ENCODE data around the gene PI4KA.
"Not testable (repeated sequence)": the region's sequence is repeated elsewhere in the genome, so short reads cannot be mapped to it uniquely, and the experiment has no call there.

Gene PI4KA

DNA sequence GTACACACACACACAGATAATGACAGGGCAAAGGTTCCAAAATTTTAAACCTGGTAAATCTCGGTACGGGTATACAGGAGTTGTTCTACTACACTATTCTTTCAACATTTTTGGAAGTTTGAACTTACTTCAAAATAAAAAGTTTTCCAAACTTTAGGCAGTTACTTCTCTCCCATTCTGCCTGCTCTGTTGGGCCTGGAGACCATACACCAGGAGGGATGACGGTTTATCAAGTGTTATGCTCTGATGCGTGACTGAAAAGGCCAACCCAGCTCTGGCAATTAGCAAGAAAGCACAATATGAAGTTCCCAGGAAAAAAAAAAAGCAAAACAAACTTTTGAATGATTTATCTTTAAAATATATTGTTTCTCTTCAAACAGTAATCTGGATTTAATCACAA is 83.7 kb downstream of the PI4KA start:
- H3K9ac ChIP-seq (ENCODE audit: low read length), result no peak overlapping the region
- H3K9me3 ChIP-seq (ENCODE audit: control insufficient read depth, low read depth, low read length), result no peaks in the 10 kb centered on the region
- no peaks in the 10 kb centered on the region for H3K27me3 ChIP-seq (ENCODE audit: control insufficient read depth, insufficient read depth, low read length)
- no peaks in the 10 kb centered on the region for H3K4me1 ChIP-seq (ENCODE audit: control insufficient read depth, low read depth, low read length)
- H3K4me3 ChIP-seq (ENCODE audit: low read length), result no peak overlapping the region
- no peaks in the 10 kb centered on the region for H3K36me3 ChIP-seq (ENCODE audit: control insufficient read depth, low read depth, low read length)
- no peak overlapping the region for H3K27ac ChIP-seq (ENCODE audit: low read length)

DNA sequence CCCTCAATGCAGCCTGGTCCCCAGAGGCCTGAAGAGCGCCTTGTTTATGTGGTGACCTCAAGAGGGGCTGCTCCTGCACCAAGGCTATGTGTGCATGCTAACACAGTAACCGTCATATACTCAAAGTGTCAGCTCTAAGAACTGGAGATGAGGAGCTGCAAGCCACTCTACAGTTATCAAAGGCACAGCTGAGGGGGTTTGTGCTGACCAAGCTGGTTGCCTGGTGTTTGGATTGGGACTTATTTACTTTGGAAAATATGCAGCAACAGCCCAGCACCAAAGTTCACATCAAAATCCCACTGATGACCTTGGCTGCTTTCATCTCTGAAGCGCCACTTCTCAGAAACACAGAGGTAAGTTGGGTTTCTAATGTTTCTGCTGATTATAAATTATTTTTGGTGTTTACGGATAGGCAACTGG is 84.8 kb downstream of the PI4KA start, which contains the start of gene SERPIND1:
Gene SERPIND1, plus strand, starts transcription at position 321 of the 420 bp plus-strand sequence. CDS start 5,200 bp downstream, outside the sequence.
- Histone ChIP-seq H3K9me3 (ENCODE audit: control insufficient read depth, low read depth, low read length) (no peaks in the 10 kb centered on the region), H3K27ac (ENCODE audit: low read length) (no peak within 1 kb of the TSS), H3K36me3 (ENCODE audit: control insufficient read depth, low read depth, low read length) (no peaks in the 10 kb centered on the region), H3K4me1 (ENCODE audit: control insufficient read depth, low read depth, low read length) (no peaks in the 10 kb centered on the region), H3K27me3 (ENCODE audit: control insufficient read depth, insufficient read depth, low read length) (no peaks in the 10 kb centered on the region), H3K4me3 (ENCODE audit: low read length) (no peak within 1 kb of the TSS), H3K9ac (ENCODE audit: low read length) (no peak within 1 kb of the TSS)

DNA sequence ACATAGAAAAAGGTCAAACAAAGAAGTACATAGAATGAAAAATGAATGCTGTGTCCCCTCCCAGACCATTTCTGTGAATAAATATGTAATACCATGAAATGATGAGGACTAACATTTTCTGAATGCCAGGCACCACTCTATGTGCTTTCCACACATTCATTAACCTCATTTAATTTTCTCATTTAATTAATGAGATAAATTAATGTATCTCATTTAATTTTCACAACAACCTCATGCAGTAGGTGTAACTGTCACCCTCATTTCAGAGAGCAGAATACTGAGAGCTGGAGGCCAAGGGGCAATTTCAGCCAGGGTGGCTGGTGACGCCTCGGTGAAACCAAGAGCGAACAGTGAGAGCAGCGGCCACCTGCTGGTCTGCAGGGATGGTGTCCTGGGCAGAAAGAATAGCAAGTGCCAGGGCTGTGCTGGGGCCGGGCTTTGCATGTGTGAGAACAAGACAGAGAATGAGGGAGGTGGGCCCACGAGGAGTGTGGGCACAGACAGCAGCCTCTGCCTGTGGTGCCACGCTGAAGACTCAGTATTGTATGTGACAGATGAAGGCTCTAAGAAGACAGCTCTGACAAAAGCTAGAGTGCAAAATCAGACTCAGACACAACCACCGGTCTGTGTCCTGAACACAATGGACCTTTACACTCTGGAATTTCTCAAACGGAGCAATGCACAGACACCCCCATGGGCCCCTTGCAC is 86.5 kb downstream of the PI4KA start:
- no peaks in the 10 kb centered on the region for H3K9me3 ChIP-seq (ENCODE audit: control insufficient read depth, low read depth, low read length)
- H3K4me1 ChIP-seq (ENCODE audit: control insufficient read depth, low read depth, low read length), result no peaks in the 10 kb centered on the region
- H3K27ac ChIP-seq (ENCODE audit: low read length), result no peak overlapping the region
- no peak overlapping the region for H3K9ac ChIP-seq (ENCODE audit: low read length)
- H3K27me3 ChIP-seq (ENCODE audit: control insufficient read depth, insufficient read depth, low read length), result no peaks in the 10 kb centered on the region
- H3K4me3 ChIP-seq (ENCODE audit: low read length), result no peak overlapping the region
- H3K36me3 ChIP-seq (ENCODE audit: control insufficient read depth, low read depth, low read length), result no peaks in the 10 kb centered on the region

DNA sequence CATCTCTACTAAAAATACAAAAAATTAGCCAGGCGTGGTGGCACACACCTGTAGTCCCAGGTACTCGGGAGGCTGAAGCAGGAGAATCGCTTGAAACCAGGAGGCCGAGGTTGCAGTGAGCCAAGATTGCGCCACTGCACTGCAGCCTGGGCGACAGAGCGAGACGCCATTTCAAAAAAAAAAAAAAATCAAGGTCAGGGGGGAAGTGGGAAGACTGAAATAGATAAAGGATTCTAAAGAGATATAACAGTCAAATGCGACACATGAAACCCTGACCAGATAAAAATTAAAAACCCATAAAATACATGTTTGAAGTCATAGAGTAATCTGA is 89.2 kb downstream of the PI4KA start:
- not testable (repeated sequence) for H3K9me3 ChIP-seq (ENCODE audit: control insufficient read depth, low read depth, low read length); H3K4me1 ChIP-seq (ENCODE audit: control insufficient read depth, low read depth, low read length); H3K9ac ChIP-seq (ENCODE audit: low read length); H3K27ac ChIP-seq (ENCODE audit: low read length); H3K36me3 ChIP-seq (ENCODE audit: control insufficient read depth, low read depth, low read length); H3K27me3 ChIP-seq (ENCODE audit: control insufficient read depth, insufficient read depth, low read length); H3K4me3 ChIP-seq (ENCODE audit: low read length)

DNA sequence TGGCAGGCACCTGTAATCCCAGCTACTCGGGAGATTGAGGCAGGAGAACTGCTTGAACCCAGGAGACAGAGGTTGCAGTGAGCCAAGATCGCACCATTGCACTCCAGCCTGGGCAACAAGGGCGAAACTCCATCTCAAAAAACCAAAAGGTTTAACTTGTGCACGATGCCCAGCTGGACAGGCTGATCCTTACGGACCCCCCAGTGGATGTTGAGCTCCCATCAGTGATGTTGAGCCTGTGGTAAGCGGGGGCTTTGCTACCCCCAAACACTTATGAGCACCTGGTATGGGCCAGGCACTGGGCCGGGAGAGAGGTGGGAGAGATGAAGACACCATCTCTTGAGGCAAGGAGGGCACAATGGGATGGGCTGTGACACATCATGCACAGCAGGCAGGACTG is 92.1 kb downstream of the PI4KA start:
- Histone ChIP-seq H3K4me1 (ENCODE audit: control insufficient read depth, low read depth, low read length) (no peaks in the 10 kb centered on the region), H3K27ac (ENCODE audit: low read length) (no peak overlapping the region), H3K9me3 (ENCODE audit: control insufficient read depth, low read depth, low read length) (no peaks in the 10 kb centered on the region), H3K4me3 (ENCODE audit: low read length) (no peak overlapping the region), H3K36me3 (ENCODE audit: control insufficient read depth, low read depth, low read length) (peaks cover 15% of the 10 kb centered on the region), H3K27me3 (ENCODE audit: control insufficient read depth, insufficient read depth, low read length) (no peaks in the 10 kb centered on the region), H3K9ac (ENCODE audit: low read length) (no peak overlapping the region)

DNA sequence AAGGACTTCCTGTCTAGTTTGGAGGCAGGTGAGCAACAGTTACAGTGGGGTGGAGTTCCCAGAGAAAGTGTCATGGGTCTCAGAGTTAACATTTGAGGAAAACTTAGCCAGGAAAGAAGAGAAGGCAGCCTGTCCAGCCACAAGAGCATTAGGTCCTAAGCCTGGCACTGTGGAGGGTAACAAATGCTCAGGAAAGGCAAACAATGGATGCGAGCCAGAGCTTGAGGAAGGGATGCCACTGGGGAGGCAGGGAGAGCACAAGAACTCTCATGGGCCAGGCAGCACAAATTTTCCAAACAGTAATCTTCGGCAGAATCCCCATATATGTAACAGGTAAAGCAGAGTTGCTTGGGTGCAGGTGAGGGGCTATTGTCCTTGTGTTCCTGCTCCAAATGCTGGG is 92.7 kb downstream of the PI4KA start:
- Histone ChIP-seq H3K36me3 (ENCODE audit: control insufficient read depth, low read depth, low read length) (peaks cover 15% of the 10 kb centered on the region), H3K4me1 (ENCODE audit: control insufficient read depth, low read depth, low read length) (no peaks in the 10 kb centered on the region), H3K4me3 (ENCODE audit: low read length) (no peak overlapping the region), H3K9ac (ENCODE audit: low read length) (no peak overlapping the region), H3K27me3 (ENCODE audit: control insufficient read depth, insufficient read depth, low read length) (no peaks in the 10 kb centered on the region), H3K9me3 (ENCODE audit: control insufficient read depth, low read depth, low read length) (no peaks in the 10 kb centered on the region), H3K27ac (ENCODE audit: low read length) (no peak overlapping the region)

DNA sequence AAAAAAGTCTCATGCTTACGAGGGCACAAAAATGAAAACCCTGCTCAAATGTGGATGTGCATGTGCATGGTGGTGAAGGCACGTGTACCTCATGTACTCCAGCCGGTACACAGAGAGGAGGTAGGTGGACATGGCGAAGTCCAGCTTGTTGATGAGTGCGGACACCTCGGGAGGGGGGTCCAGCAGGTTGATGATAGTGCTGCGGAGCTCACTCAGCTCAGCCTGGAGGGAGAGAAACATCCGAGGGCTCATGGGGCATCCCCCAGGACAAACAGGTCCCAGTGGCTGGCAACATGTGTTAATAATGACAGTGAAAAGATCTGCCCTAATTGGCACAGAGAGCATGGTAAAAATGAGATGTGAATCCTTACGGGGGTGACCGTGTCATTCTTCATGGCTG is 93.9 kb downstream of the PI4KA start:
- Histone ChIP-seq H3K27ac (ENCODE audit: low read length) (no peak overlapping the region), H3K36me3 (ENCODE audit: control insufficient read depth, low read depth, low read length) (peaks cover 15% of the 10 kb centered on the region), H3K9me3 (ENCODE audit: control insufficient read depth, low read depth, low read length) (no peaks in the 10 kb centered on the region), H3K9ac (ENCODE audit: low read length) (no peak overlapping the region), H3K4me1 (ENCODE audit: control insufficient read depth, low read depth, low read length) (no peaks in the 10 kb centered on the region), H3K27me3 (ENCODE audit: control insufficient read depth, insufficient read depth, low read length) (no peaks in the 10 kb centered on the region), H3K4me3 (ENCODE audit: low read length) (no peak overlapping the region)

DNA sequence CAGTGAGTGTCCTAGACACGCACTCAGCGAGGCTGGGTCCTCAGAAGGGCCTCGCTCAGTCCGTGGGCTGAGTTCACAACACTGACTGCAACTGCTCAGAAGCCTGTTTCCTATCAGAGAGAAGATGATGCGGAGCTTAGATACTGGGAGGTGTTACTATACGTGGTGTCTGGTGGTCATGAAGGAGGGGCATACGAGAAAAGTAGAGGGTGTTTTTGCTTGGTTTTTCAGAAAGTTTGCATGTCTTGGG is 94.2 kb downstream of the PI4KA start:
- Histone ChIP-seq H3K4me1 (ENCODE audit: control insufficient read depth, low read depth, low read length) (no peaks in the 10 kb centered on the region), H3K9me3 (ENCODE audit: control insufficient read depth, low read depth, low read length) (no peaks in the 10 kb centered on the region), H3K9ac (ENCODE audit: low read length) (no peak overlapping the region), H3K4me3 (ENCODE audit: low read length) (no peak overlapping the region), H3K27me3 (ENCODE audit: control insufficient read depth, insufficient read depth, low read length) (no peaks in the 10 kb centered on the region), H3K36me3 (ENCODE audit: control insufficient read depth, low read depth, low read length) (peaks cover 15% of the 10 kb centered on the region), H3K27ac (ENCODE audit: low read length) (no peak overlapping the region)

DNA sequence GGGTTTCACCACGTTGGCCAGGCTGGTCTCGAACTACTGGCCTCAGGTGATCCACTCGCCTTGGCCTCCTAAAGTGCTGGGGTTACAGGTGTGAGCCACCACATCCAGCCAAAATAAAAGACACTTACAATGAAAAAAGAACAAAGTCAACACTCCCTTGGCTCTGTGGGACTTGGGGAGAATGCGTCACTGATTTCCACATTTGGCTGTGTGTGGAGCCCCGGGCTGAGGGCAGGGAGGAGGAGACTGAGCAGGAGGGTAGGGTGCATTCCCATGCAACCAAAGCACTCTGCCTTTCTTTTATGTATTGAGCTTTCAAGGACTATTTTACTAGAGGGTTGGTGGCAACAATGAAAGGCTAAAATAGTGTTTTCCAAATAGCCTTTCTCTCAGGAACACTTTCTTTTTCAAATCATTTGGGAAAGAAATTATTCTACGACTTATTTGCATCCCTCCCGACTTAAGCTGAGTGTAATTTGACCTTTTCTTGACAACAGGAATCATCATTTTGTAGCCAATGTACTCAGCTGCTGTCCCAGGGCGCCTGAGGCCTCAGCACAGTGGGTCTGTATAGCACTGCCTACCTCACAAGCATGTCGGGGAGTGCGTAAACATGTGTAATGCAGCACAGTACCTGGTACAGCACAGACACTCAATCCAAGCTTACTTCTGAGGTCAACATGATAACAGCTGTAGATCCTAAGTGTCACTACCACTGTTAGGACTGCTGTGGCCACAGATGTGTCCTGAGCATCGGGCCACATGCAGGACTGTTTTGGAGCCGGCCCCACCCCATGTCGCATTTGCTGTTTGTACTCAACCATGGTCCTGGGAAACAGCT is 94.8 kb downstream of the PI4KA start:
- peaks cover 15% of the 10 kb centered on the region for H3K36me3 ChIP-seq (ENCODE audit: control insufficient read depth, low read depth, low read length)
- no peaks in the 10 kb centered on the region for H3K9me3 ChIP-seq (ENCODE audit: control insufficient read depth, low read depth, low read length)
- H3K4me3 ChIP-seq (ENCODE audit: low read length), result no peak overlapping the region
- no peak overlapping the region for H3K9ac ChIP-seq (ENCODE audit: low read length)
- no peak overlapping the region for H3K27ac ChIP-seq (ENCODE audit: low read length)
- no peaks in the 10 kb centered on the region for H3K27me3 ChIP-seq (ENCODE audit: control insufficient read depth, insufficient read depth, low read length)
- H3K4me1 ChIP-seq (ENCODE audit: control insufficient read depth, low read depth, low read length), result no peaks in the 10 kb centered on the region

DNA sequence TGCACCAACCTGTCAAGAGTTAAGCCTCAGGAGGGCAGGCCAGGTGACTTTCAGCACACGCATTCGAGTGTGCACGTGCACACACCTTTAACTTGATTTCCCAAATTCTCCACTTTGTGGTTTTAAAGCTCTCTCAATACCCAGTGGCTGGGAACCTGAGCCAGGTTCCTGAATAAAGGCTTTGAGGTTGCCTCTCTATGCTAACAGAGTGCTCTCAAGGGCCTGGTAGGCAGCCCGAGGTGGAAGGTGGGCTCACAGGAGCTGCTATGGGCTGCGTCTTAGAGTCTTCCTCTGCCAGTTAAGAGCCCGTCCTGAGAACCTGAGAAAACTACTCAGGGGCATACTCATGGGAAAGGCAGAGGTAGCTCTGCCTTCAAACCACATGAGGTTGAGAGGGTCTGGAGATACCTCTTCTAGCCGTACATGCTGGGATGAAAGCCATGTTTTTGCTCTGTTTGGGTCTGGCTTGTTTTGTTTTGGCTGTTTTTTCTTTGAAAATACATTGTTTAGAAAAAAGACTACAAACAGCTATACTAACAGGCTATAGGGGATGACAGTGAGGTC is 96.3 kb downstream of the PI4KA start:
- no peak overlapping the region for H3K27ac ChIP-seq (ENCODE audit: low read length)
- no peak overlapping the region for H3K4me3 ChIP-seq (ENCODE audit: low read length)
- H3K9ac ChIP-seq (ENCODE audit: low read length), result no peak overlapping the region
- no peaks in the 10 kb centered on the region for H3K9me3 ChIP-seq (ENCODE audit: control insufficient read depth, low read depth, low read length)
- peaks cover 15% of the 10 kb centered on the region for H3K36me3 ChIP-seq (ENCODE audit: control insufficient read depth, low read depth, low read length)
- H3K27me3 ChIP-seq (ENCODE audit: control insufficient read depth, insufficient read depth, low read length), result no peaks in the 10 kb centered on the region
- no peaks in the 10 kb centered on the region for H3K4me1 ChIP-seq (ENCODE audit: control insufficient read depth, low read depth, low read length)

DNA sequence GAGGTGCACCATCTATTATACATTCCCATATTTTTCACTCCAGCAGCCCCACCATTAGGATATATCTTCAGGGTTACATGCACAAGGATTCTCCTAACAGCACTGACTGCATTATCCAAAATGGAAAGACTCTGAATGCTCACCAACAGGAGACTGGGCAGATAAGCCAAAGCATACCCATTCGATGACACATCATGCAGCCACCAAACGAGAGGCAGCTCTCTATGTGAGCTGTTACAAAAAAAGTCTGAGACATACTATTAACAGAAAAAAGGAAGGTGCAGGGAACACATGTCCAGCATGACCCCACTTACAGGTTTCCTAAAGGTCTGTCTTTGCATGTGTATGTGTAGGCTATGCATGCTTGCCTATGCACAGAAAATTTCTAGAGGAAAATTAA is 97.1 kb downstream of the PI4KA start:
- Histone ChIP-seq H3K36me3 (ENCODE audit: control insufficient read depth, low read depth, low read length) (peaks cover 15% of the 10 kb centered on the region), H3K27me3 (ENCODE audit: control insufficient read depth, insufficient read depth, low read length) (no peaks in the 10 kb centered on the region), H3K4me1 (ENCODE audit: control insufficient read depth, low read depth, low read length) (no peaks in the 10 kb centered on the region), H3K9me3 (ENCODE audit: control insufficient read depth, low read depth, low read length) (no peaks in the 10 kb centered on the region), H3K27ac (ENCODE audit: low read length) (no peak overlapping the region), H3K9ac (ENCODE audit: low read length) (no peak overlapping the region), H3K4me3 (ENCODE audit: low read length) (no peak overlapping the region)

DNA sequence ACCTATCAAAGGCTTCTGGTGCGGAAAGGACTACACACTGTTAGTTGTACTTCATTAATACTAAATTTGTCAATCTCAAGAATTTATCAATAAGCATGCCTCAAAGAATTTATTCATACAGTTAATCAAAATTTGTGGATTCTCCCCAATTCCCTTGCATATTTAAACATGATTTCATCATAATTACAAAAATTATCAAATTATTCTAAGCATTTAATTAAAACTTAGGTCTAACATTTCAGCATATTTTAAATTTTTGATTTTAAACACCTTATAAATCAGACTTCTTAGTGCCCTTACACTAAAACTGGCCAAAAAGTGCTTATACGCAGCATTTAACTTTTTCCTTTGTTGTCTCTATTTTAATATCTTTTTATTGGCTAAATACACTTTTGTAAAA is 98.5 kb downstream of the PI4KA start:
- no peak overlapping the region for H3K4me3 ChIP-seq (ENCODE audit: low read length)
- no peak overlapping the region for H3K27ac ChIP-seq (ENCODE audit: low read length)
- no peaks in the 10 kb centered on the region for H3K27me3 ChIP-seq (ENCODE audit: control insufficient read depth, insufficient read depth, low read length)
- H3K9ac ChIP-seq (ENCODE audit: low read length), result no peak overlapping the region
- no peaks in the 10 kb centered on the region for H3K4me1 ChIP-seq (ENCODE audit: control insufficient read depth, low read depth, low read length)
- peaks cover 12% of the 10 kb centered on the region for H3K36me3 ChIP-seq (ENCODE audit: control insufficient read depth, low read depth, low read length)
- H3K9me3 ChIP-seq (ENCODE audit: control insufficient read depth, low read depth, low read length), result no peaks in the 10 kb centered on the region

Measured in iPS-18a (cell line).